GM04503 (cell line): Measurements from ENCODE around the gene ASB13.

Experiments used
- DNase-seq: peaks from one replicate; pipeline ENCODE4 v3.0.0-alpha.2; 2012; ENCODE audit warnings: low read depth

Gene ASB13

GRCh38 chr10:5647507-5648240, 18.7 kb downstream of the ASB13 start:
- DNase-seq: no peak

- DNase-seq: no peak
Measured at GRCh38 chr10:5645944-5646617, 20.3 kb downstream of the ASB13 start.

GRCh38 chr10:5645375-5645774, 21.0 kb downstream of the ASB13 start:
- DNase-seq: no peak

- DNase-seq: no peak
Measured at GRCh38 chr10:5644930-5645329, 21.5 kb downstream of the ASB13 start.

- DNase-seq: no peak
Measured at GRCh38 chr10:5643346-5644067, 22.9 kb downstream of the ASB13 start.

- no peak for DNase-seq
Measured at GRCh38 chr10:5641501-5641900, 24.9 kb downstream of the ASB13 start.

GRCh38 chr10:5640501-5640900, 25.9 kb downstream of the ASB13 start:
- no peak for DNase-seq

- no peak for DNase-seq
Measured at GRCh38 chr10:5640036-5640435, 26.4 kb downstream of the ASB13 start.

- DNase-seq: no peak
Measured at GRCh38 chr10:5639066-5639465, 27.3 kb downstream of the ASB13 start.

- DNase-seq: no peak
Measured at GRCh38 chr10:5638494-5638893, 27.9 kb downstream of the ASB13 start.

- DNase-seq: no peak
Measured at GRCh38 chr10:5634918-5635317, 31.5 kb downstream of the ASB13 start.

- no peak for DNase-seq
Measured at GRCh38 chr10:5633166-5633749, 33.1 kb downstream of the ASB13 start.

GRCh38 chr10:5632446-5632845, 33.9 kb downstream of the ASB13 start:
- no peak for DNase-seq

GRCh38 chr10:5631936-5632335, 34.5 kb downstream of the ASB13 start:
- no peak for DNase-seq

GRCh38 chr10:5630112-5630436, 36.3 kb downstream of the ASB13 start:
- DNase-seq: no peak

- DNase-seq: no peak
Measured at GRCh38 chr10:5629303-5630111, 36.9 kb downstream of the ASB13 start.

- DNase-seq: no peak
Measured at GRCh38 chr10:5628451-5629302, 37.7 kb downstream of the ASB13 start.

GRCh38 chr10:5627486-5628044, 38.8 kb downstream of the ASB13 start:
- no peak for DNase-seq

GRCh38 chr10:5625992-5626777, 40.2 kb downstream of the ASB13 start:
- DNase-seq: no peak

- DNase-seq: no peak
Measured at GRCh38 chr10:5624701-5625100, 41.7 kb downstream of the ASB13 start.
